ENCODE results near the gene TMEM175. TPM values are rescaled to one million over a fixed set of nuclear protein-coding genes. Genes with fewer than 3 reads are reported as not detected.

The TMEM175 gene
- total and polyA plus RNA-seq, 2 of the 8 experiments (the other 6 are each of a cell fraction or from before 2014, with no cell fraction given): 4.9 to 20.7 TPM

- Histone ChIP-seq H3K23ac (ENCODE audit: insufficient read length) (no peak overlapping the region), H3K27ac (ENCODE audit: low read depth, low read length) (no peak overlapping the region), H2BK15ac (ENCODE audit: low read length) (no peak overlapping the region), H2AK5ac (ENCODE audit: low read depth, low read length) (no peak overlapping the region), H3K9me3 (ENCODE audit: insufficient read depth in 2 of 2, low read depth in 1 of 2, low read length in 1 of 2) (peaks cover 0 to 10% of the 10 kb centered on the region in 2 experiments; a peak in 1 of 4 replicates), H3K4me1 (replicated peaks in 1 of 4; ENCODE audit: control insufficient read depth in 3 of 4, insufficient read depth in 4 of 4, low read length in 3 of 4) (no peaks in the 10 kb centered on the region), H2BK5ac (ENCODE audit: low read depth, low read length) (no peak overlapping the region), H3K18ac (ENCODE audit: extremely low read depth, low read length) (no peak overlapping the region), H3K14ac (ENCODE audit: insufficient read length) (no peak overlapping the region), H3K79me2 (ENCODE audit: control insufficient read depth in 1 of 2, insufficient read depth in 2 of 2, low read length in 2 of 2) (peaks cover 0 to 6% of the 10 kb centered on the region in 2 experiments; a peak in 2 of 4 replicates), H3K4ac (replicated peaks; ENCODE audit: insufficient read length, low read depth, low read length) (no peak overlapping the region), H2BK12ac (ENCODE audit: low read depth, low read length) (no peak overlapping the region), H3K23me2 (ENCODE audit: low read depth, low read length) (no peaks in the 10 kb centered on the region), H2BK120ac (replicated peaks; ENCODE audit: low read depth, low read length) (no peak overlapping the region), H3K4me3 (ENCODE audit: extremely low read depth in 1 of 4, insufficient read depth in 2 of 4, low read depth in 3 of 4, low read length in 4 of 4) (no peak overlapping the region), H3K9ac (replicated peaks in 1 of 4; ENCODE audit: extremely low read depth in 1 of 4, low read depth in 3 of 4, low read length in 3 of 4) (no peak overlapping the region), H3K36me3 (ENCODE audit: control insufficient read depth in 2 of 4, insufficient read depth in 4 of 4, low read length in 3 of 4) (peaks cover 0 to 8% (median 3%) of the 10 kb centered on the region in 4 experiments; a peak in 3 of 8 replicates), H3K79me1 (ENCODE audit: low read depth, low read length) (peaks cover 8% of the 10 kb centered on the region; the same call in 1 of the 2 replicates), H4K5ac (ENCODE audit: insufficient read length, low read depth, low read length) (no peak overlapping the region), H4K20me1 (replicated peaks in 1 of 2; ENCODE audit: control insufficient read depth in 1 of 2, insufficient read depth in 2 of 2, low read length in 2 of 2) (peaks cover 6 to 7% of the 10 kb centered on the region in 2 experiments), H4K91ac (replicated peaks; ENCODE audit: insufficient read length, low read length) (no peak overlapping the region), H2BK20ac (ENCODE audit: low read length) (no peak overlapping the region), H3K27me3 (replicated peaks in 1 of 4; ENCODE audit: control insufficient read depth in 3 of 4, extremely low read depth in 1 of 4, insufficient read depth in 3 of 4, low read length in 3 of 4) (no peaks in the 10 kb centered on the region; a peak in 1 of 7 replicates), H3K4me2 (ENCODE audit: insufficient read depth in 1 of 2, low read depth in 2 of 2, low read length in 2 of 2) (no peak overlapping the region), H4K8ac (ENCODE audit: extremely low read depth, insufficient read depth, low read length) (no peak overlapping the region; the same call in none of the 2 replicates), H2AFZ (ENCODE audit: low read length) (no peak overlapping the region), H3K56ac (replicated peaks; ENCODE audit: insufficient read length, low read depth, low read length) (no peak overlapping the region)
- 94% methylated on average over 26 of the region's 26 CpGs; no CpG with 5 or more reads in 1 of the 2 experiments for WGBS, 2 experiments (ENCODE audit: extremely low coverage in 1 of 2, insufficient coverage in 1 of 2, insufficient read length in 1 of 2, insufficient replicate concordance in 2 of 2, low coverage in 1 of 2, low lambda C conversion rate in 2 of 2, missing lambda C conversion rate in 1 of 2)
- no peak for FAIRE-seq
- no peak for DNase-seq (ENCODE audit: low read depth in 1 of 2, low spot score in 2 of 2)
- CTCF ChIA-PET (ENCODE audit: partially characterized antibody): interaction anchor here (1.3 to 2.6 kb wide), 2 partner anchors 12 to 18 kb away, joined by 7 to 9 read pairs; no protein-coding TSS in a partner anchor
- TF ChIP-seq SUZ12 (IDR thresholded peaks at IDR 0.05; ENCODE audit: low read length) (no peak), JUN (IDR thresholded peaks at IDR 0.05; ENCODE audit: low read depth, low read length) (no peak), SP2 (IDR thresholded peaks at IDR 0.05; ENCODE audit: low read length) (no peak), MAFK (IDR thresholded peaks at IDR 0.05; ENCODE audit: low read depth, low read length) (no peak), RAD21 (IDR thresholded peaks at IDR 0.05 in 1 of 2, conservative IDR thresholded peaks at IDR 0.05 in 1 of 2; ENCODE audit: low read depth in 2 of 2, low read length in 2 of 2) (no peak), EZH2 (IDR thresholded peaks at IDR 0.05; ENCODE audit: low read depth, low read length, severe bottlenecking) (no peak), SIRT6 (IDR thresholded peaks at IDR 0.05; ENCODE audit: low read length) (no peak)
- TF ChIP-seq, protein P1, sequence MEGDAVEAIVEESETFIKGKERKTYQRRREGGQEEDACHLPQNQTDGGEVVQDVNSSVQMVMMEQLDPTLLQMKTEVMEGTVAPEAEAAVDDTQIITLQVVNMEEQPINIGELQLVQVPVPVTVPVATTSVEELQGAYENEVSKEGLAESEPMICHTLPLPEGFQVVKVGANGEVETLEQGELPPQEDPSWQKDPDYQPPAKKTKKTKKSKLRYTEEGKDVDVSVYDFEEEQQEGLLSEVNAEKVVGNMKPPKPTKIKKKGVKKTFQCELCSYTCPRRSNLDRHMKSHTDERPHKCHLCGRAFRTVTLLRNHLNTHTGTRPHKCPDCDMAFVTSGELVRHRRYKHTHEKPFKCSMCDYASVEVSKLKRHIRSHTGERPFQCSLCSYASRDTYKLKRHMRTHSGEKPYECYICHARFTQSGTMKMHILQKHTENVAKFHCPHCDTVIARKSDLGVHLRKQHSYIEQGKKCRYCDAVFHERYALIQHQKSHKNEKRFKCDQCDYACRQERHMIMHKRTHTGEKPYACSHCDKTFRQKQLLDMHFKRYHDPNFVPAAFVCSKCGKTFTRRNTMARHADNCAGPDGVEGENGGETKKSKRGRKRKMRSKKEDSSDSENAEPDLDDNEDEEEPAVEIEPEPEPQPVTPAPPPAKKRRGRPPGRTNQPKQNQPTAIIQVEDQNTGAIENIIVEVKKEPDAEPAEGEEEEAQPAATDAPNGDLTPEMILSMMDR (IDR thresholded peaks at IDR 0.05; ENCODE audit: control extremely low read depth in 1 of 3, insufficient read depth in 1 of 3, low read depth in 1 of 3, low read length in 3 of 3): no peak
- POLR2A ChIA-PET (ENCODE audit: partially characterized antibody): no interaction called here
Measured at GRCh38 chr4:909131-909571, 23.1 kb upstream of the TMEM175 start.
